A172 (cell line): ENCODE data around the gene C17orf75. TPM values are rescaled to one million over a fixed set of nuclear protein-coding genes. Genes with fewer than 3 reads are reported as not detected.

Experiments used
- total RNA-seq: library from RNA; depleted of rRNA; stranded (reverse); fragments of >200 nt; shearing (Covaris generic); gene quantifications from 2 replicates; pipeline ENCODE4 v1.2.3, GENCODE V29; 2014; rRNA removed

The C17orf75 gene
- total RNA-seq, 1 experiment from 2014 or later = 75.6 TPM

Other genes with a start within 250 kb of the C17orf75 start
- 86.6 and 112 TPM in 2 replicates for gene RHOT1, start 199.7 kb downstream of the C17orf75 start, total RNA-seq
- 3.7 TPM in 2 replicates for gene RHBDL3, start 76.3 kb downstream of the C17orf75 start, total RNA-seq
- gene ZNF207, start 8.0 kb upstream of the C17orf75 start, total RNA-seq = 221 and 227 TPM in 2 replicates
- 214 and 304 TPM in 2 replicates for gene PSMD11, start 102.3 kb upstream of the C17orf75 start, total RNA-seq
- gene CDK5R1, start 144.8 kb upstream of the C17orf75 start, total RNA-seq = 5.0 and 6.3 TPM in 2 replicates